GM18508 (cell line): ENCODE measurements around the gene IL1A.

Source experiments
- ATAC-seq: cut with Tn5 transposase; IDR thresholded peaks from one replicate; pipeline ENCODE4 v1.9.1; 2021; ENCODE audit warnings: moderate number of reproducible peaks; ENCODE audit not compliant: insufficient read depth, unreplicated experiment

Gene IL1A

DNA sequence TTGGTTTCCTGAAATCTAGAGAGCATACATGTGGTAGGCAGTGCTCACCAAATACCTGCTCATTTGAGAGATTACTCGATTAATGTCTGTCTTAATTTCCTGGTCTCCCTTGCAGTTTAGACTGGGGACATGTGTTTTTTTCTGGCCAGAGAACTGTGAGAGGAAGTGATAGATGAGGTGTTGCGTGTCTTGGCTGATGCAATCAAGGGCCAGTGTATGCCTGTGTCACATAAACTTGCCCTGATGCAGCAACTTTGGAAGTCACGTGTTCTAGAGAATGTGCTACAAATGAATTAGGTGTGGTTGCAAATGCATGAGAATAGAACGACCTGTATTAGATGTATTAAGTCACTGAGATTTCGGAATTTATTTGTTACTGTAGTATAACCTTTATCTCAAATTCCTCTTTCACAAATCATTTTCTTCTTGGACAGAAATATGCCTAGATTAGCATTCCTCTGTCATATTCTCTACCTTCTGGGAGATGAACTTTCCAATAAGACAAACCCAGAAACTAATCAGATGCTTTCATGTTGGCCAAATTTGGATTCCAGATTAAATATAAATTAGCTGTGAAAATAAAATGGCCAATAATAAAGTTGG lies 9.9 kb upstream of the IL1A start:
- ATAC-seq = no peak

DNA sequence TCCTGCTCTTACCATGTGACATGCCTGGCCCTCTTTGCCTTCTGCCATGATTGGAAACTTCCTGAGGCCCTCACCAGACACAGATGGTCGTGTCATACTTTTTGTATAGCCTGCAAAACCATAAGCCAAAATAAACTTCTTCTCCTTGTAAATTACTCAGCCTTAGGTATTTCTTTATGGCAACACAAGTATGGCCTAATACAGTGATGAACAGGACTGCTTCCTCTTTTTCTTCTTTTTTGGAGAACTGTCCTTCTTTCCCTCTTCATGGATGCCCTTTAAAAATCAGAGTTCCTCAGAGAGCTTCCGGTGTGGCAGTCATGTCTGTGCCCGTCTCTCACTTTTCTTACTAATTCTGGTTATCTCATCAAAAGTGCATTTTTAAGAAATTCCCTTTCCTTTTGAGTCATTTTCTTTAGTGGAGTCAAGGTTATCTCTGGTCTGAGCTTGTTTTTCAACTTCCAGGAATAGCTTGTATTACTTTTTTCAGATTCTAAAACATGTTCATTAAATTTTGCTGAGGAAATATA lies 9.2 kb upstream of the IL1A start:
- ATAC-seq = no peak

DNA sequence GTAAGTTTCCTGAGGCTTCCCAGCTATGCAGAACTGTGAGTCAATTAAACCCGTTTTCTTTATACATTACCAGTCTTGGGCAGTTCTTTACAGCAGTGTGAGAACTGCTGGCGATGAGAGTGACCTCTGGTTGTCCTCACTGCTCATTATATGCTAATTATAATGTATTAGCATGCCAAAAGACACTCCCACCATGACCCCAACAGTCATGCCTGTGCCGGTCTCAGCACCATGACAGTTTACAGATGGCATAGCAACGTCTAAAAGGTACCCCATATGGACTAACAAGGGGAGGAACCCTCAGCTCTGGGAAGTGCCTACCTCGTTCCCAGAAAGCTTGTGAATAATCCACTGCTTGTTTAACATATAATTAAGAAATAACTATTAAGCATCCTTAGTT lies 8.1 kb upstream of the IL1A start:
- no peak for ATAC-seq

DNA sequence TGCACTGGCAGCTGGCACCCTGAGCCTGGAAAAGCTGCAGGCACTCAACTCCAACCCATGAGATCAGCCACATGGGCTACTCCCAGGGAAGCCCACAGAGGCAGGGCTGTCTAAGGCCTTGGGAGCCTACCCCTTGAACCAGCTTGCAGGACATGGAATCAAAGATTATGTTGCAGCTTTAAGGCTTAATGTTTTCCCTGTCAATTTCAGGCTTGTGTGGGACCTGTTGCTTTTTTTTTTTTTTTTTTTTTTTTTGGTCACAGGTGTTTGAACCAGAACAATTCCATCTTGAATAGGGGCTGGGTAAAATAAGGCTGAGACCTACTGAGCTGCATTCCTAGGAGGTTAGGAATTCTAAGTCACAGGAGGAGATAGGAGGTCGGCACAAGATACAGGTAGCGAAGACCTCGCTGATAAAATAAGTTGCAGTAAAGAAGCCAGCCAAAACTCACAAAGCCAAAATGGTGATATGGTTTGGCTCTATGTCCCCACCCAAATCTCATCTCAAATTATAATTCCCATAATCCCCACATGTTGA lies 7.5 kb upstream of the IL1A start:
- ATAC-seq = no peak

DNA sequence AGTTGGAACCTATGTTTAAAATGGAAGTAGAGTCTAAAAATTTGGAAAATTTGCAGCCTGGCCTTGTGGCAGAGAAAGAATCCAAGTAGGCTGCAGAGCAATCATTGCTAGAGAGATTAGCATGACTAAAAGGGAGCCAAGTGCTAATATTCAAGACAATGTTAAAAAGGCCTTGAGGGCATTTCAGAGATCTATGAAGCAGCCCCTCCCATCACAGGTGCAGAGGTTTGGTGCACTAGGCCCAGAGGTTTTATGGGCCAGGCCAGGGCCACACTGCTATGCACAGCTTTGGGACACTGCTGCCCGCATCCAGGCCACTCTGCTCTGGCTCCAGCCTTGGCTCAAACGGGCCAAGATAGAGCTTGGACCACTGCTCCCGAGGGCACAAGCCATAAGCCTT lies 6.7 kb upstream of the IL1A start:
- ATAC-seq = no peak

DNA sequence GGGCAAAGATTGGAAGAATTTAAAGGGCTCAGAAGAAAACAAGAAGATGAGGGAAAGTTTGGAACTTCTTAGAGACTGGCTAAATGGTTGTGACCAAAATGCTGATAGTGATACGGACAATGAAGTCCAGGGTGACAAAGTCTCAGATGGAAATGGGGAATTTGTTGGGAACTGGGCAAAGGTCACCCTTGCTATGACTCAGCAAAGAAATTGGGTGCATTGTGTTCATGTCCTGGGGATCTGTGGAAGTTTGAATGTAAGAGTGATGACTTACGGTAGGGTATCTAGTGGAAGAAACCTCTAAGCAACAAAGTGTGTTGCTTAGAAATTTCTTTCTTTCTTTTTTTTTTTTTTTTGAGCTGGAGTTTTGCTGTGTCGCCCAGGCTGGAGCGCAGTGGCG lies 6.0 kb upstream of the IL1A start:
- no peak for ATAC-seq

DNA sequence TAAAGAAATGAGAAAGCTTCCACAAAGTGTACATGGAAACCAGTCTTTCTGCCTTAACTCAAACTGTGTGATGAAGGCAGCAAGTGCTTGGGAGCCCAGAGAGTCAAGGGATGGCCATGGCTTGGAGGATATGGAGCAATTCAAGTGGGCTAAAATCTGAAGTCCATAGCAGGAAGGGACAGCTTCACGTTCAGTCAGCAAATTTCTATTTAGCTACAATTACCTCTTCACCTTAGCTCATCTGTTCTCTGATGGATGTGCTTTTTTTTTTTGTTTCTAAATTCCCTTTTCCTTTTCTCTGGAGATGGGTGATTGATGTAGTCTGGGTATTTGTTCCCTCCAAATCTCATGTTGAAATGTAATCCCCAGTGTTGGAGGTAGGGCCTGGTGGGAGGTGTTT lies 4.9 kb upstream of the IL1A start:
- no peak for ATAC-seq

DNA sequence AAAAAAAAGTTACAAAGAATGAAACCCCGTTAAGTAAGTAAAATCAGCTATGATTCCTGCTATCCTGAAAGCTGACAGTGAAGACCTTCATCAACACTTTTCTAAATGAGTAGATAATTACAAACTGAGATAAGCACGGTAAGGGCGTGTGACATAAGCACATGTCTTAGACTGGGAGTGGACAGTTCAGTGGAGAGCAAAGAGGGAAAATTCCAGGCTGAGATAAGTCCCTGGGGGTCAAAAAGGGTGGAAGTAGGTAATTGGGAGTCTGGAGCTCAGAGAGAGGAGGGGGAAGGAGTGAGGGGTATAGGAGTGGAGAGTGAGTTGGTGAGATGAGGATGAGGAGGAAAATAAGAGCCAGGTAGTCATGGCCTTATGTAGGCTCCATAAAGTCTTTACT lies 4.4 kb upstream of the IL1A start:
- no peak for ATAC-seq

DNA sequence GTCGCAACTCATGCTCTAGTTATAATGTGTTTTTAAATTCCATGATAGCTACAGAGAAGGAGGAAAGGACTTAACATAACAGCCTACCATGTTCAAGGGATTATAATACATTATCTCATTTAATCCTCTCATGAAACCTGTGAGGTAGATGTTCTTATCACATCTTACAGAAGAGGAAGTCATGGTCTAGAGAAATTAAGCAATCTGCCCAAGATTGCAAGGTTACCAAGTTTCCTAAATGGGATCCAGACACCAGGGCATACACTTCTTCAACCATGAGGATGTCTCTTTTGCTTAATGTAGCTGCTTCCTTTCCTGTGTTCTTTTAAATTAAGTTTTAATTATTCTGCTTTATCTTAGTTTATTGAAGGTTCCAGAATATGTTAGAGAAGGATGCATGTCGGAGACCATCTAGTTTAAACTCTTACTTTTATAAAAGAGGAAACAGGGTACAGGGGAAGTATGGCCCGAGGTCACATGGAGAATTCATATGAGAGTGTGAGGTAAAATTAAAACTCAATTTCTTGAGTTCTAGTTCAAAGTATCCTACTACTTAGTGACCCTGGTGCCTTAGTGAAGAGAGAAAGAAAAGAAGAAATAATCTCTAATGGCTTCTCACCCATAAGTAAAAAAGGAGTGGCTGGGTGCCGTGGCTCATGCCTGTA lies 3.6 kb upstream of the IL1A start:
- no peak for ATAC-seq

DNA sequence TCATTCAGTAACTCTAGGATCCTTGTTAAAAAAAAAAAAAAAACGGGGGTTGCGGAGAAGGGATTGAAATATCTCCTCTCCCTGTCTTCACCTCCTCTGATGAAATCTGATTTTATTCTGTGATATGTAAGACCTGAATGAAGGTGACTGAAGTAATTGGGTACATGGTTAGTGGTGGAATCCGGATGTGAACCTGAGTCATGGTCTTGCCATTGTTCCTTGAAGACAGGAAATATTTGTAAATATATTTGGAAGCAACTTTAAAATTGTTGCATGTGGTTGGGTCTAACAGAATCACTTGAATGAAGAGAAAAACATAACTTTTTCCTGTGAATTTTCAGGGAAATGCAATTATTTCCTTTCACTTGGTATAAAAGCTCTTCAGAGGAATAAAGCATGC lies 3.0 kb upstream of the IL1A start:
- no peak for ATAC-seq

DNA sequence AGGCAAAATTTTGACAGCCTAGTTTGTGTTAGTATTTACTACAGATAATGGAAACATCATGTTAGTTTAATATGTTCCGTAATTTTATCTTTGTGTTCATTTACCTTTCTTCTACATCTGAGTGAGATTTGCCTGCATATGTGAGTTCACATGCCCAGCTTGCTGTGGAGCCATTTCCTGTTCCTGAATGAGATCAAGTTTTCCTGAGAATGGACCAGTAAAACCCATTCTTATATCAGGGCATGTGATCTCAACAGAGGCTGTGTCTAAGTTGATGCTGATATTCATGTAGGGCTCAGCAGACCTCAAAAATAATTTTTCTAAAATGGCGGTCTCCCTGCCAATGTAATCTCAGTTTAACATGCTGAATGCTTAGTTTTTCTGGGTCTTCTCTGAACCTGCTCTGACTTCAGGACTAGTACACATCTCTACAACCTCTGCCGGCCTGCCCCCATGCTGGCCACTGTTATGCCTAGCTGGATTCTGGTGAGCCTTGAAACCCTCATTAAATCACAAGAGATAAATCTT lies 1.0 kb downstream of the IL1A start:
- no peak for ATAC-seq

DNA sequence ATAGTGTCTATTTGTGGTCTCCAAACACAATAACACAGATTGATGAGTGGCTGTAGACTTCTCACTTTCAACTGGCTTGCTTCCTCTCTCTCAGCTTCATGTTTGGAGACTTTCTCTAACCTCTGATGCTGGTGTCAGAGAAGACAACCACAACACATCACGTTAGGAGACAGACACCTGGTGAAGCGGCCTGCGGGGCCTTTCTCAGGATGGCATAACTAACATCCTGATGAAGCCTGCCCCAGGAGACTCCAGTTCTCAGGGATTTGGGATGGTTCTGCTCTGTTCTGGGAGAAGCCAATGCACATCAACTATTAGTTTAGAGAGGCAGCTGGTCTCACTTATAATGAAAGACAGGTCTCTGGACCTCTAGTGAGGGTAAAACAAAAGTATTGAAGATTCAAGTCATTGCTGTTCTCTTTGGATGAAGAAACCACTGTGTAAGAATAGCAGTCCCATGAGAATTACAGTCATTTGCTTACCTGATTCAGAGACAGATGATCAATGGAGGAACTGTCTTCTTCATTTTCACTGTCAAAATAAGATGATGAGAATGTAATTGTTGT lies 2.0 kb downstream of the IL1A start:
- ATAC-seq = peak; percentile 77

DNA sequence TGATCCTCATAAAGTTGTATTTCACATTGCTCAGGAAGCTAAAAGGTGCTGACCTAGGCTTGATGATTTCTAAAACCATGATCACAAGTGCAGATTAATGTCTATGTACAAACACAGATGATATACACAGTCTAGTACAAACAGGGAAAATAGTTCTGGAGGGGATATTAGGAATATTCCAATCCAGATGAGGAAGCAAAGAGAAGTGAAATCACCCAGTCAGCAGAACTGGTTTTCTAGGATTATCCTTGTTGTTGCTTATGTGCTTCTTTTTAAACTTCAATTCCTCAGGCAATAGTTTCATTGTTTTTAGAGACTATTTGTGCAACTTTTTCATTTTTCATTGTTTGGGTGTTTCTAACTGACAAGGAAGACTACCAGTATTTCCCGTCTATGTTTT lies 4.7 kb downstream of the IL1A start:
- no peak for ATAC-seq

DNA sequence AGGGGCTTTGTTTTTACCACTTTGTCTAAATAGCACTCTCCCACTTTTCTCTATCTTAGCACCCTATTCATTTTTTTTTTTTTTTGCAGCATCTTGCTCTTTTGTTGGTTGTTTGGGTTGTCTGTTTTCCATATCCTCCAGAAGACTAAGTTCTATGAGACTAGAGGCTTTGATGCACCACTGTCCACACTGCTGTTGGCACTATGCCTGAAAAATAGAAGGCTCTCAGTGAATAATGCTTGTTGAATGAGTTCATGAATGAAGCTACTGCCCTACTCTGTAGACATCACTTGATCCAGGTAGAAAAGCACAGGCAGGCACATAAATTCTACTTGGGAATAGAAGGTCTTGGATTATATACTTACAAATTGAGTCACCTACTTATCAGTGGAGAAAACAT lies 7.3 kb downstream of the IL1A start:
- no peak for ATAC-seq

DNA sequence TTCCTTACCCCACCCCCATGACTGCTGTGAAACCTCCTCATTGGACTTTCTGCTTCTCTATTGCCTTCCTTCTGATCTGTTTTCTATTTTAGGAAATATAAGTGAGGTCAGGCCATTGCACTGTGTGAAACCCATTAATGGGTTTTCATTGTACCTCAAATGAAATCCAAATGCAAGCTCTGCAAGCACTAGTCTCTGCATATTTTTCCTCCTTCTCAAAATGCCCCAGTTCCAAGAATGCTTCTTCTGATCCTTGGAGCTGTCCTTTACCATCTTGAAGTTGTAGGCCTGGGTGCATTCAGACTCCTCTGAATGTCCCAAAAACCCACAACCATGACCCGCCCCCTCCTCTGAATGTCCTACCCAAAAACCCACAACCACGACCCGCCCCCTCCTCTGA lies 8.2 kb downstream of the IL1A start:
- ATAC-seq = no peak

DNA sequence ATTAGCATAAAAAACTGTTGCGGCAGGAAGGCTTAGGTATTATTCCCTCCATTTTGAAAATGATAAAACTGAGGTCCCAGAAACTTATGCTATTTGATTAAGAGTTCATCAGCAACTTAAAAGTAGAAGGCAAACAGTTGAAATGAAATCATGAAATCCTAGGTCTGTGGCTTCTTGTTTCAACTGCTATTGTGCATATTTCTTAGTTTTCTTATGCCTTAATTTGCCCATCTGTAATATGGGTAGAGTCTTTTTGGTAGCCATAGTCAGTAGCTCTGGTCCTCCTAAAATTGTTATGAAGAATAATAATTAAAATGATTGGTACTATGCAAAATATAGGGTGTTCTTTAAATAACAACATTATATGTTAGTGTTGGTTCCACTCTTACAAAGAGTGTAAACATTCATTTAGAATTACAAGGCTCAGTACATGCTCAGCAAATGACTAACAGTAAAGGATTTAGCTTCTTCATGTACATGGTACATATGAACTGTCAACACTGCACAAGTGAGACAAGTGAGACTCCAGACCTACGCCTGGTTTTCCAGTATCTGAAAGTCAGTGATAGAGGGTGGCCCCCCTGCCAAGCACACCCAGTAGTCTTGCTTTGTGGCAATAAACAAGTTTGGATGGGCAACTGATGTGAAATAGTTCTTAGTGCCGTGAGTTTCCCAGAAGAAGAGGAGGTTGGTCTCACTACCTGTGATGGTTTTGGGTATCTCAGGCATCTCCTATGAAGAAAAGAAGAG lies 9.6 kb downstream of the IL1A start:
- ATAC-seq = no peak

DNA sequence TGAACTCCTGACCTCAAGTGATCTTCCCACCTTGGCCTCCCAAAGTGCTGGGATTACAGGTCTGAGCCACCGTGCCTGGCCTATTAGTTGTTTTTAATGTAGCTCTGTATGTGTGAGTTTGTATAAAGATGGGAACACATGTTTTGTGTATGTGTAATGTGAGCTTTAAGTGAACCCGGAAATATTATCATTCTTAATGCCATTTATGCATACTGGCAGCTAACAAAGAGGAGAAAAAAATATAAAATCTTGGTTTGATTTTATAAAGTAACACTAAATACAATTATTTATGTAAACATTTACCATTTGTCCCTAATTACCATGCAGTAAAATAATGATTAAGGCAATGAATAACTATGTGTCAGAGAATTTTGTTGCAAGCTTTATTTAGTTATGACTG lies 10.7 kb downstream of the IL1A start:
- no peak for ATAC-seq

DNA sequence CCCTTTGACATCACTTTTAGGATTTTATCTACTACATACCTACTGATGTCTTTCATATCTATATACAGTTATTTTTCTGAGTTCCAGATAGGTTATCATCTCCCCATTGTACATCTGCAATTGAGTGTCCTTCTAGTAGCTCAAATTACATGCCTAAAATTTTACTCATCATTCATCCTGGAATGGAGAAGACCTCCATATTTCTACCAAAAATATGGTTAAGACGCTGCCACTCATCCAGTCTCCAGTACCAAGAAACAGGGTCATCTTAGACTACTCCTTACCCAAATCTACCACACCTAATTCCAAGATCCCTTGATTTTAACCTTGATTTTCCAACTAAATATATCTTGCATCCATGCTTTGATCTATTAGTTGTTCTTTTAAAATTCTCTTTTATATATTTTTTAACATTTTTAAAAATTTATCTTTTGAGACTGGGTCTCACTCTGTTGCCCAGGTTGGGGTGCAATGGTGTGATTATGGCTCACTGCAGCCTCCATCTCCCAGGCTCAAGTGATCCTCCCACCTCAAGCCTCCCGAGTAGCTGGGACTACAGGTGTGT lies 11.3 kb downstream of the IL1A start:
- ATAC-seq = no peak

DNA sequence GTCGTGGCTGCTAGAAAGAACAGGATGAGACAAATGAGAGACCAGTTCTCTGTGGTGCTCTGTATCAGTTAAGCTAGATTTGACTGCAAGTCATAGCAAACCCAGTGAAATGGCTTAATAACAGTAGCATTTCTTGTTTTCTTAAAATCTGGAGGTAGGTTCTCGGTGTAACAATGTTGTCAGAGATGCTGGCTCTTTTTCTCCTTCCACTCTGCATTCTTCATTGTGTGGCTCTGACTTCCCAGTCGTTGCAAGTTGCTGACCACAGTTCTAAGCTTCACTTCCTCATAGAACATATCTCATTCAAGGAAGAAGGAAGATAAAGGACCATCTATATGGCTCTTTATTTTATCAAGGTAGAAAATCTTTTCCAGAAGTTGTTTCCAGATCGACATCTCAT lies 12.0 kb downstream of the IL1A start:
- no peak for ATAC-seq

DNA sequence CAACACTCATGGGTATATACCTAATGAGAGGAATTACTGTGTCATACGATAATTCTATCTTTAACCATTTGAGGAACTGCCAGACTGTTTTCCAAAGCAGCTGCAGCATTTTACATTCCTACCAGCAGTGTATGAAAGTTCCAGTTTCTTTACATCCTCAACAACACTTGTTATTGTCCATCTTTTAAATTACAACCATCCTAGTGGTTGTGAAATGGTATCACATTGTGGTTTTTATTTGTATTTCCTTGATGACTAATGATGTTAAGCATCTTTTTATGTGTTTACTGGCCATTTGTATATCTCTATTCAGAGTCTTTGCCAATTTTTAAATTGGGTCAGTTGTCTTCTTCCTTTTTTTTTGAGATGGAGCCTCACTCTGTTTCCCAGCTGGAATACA lies 15.9 kb downstream of the IL1A start:
- no peak for ATAC-seq
